DND-41 (cell line): ENCODE data around the gene POTEC.
"Not testable (repeated sequence)": the region's sequence is repeated elsewhere in the genome, so short reads cannot be mapped to it uniquely, and the experiment has no call there.

Source experiments
- CTCF ChIP-seq: IDR thresholded peaks from 2 replicates; pipeline ENCODE4 v1.5.1; 2012; ENCODE audit warnings: borderline replicate concordance, low read length, moderate library complexity, mild to moderate bottlenecking; ENCODE audit not compliant: poor library complexity, severe bottlenecking; ENCODE audit errors: extremely low read depth
- EZH2 ChIP-seq: IDR thresholded peaks from 3 replicates; pipeline ENCODE4 v1.6.1; 2012; ENCODE audit warnings: borderline replicate concordance, low read depth, mild to moderate bottlenecking, moderate library complexity, low read length, inconsistent platforms; ENCODE audit not compliant: severe bottlenecking

- not testable (repeated sequence) for TF ChIP-seq EZH2, CTCF
Measured at GRCh38 chr18:14474752-14475151, 68.6 kb downstream of the POTEC start.
